K562 (cell line): ENCODE data around the gene MEIS2. TPM values are rescaled to one million over a fixed set of nuclear protein-coding genes. Genes with fewer than 3 reads are reported as not detected.

ENCODE experiments used
- ATAC-seq: fragments of 200-7000 bp; cut with Tn5 transposase; 3 replicates; pipeline ENCODE4 v1.9.1; 2020; ENCODE audit warnings: moderate library complexity
- BruUV-seq: library from RNA; stranded (reverse); fragments of 400-500 nt; replicated peaks from 2 replicates; lab custom pipeline; 2021; lab: Mats Ljungman, UMichigan
- CTCF ChIA-PET: fragments of 300-600 bp; formaldehyde crosslinking; extraction: SDS; loops from one replicate; lab custom pipeline; 2021; ENCODE audit warnings: low intra/inter-chr PET ratio; lab: Yijun Ruan, JAX
- POLR2A ChIA-PET: fragments of 300-600, 350-650 bp; sonication (Branson Sonifier 250); formaldehyde crosslinking; extraction: SDS; loops from one replicate; lab custom pipeline; 2021; ENCODE audit warnings: antibody characterized with exemption, inconsistent platforms; lab: Yijun Ruan, JAX
- DNase-seq, 4 experiments: peaks; one replicate each; pipeline versions ENCODE4 v3.0.0 to v3.0.0-alpha.2; 2011 to 2018; ENCODE audit warnings: low spot score in 3 of 4, mixed read lengths in 3 of 4; ENCODE audit errors: extremely low read depth in 1 of 4
- FAIRE-seq: peaks from 2 replicates; lab custom pipeline; 2011; peaks lifted over from hg19 to GRCh38; lab: Jason Lieb, UNC
- H2AFZ ChIP-seq: 2 replicates; pipeline ENCODE4 v1.6.0; 2011; ENCODE audit warnings: low read depth, low read length, control low read depth, inconsistent platforms
- H3K27ac ChIP-seq: fragments of 200-600 bp; 3 replicates; pipeline ENCODE4 v1.8.0; 2011; ENCODE audit warnings: low read depth, mild to moderate bottlenecking, control low read depth, inconsistent platforms, low read length, moderate library complexity, mixed read lengths; ENCODE audit errors: extremely low read depth
- H3K27me3 ChIP-seq, 2 experiments: fragments of 300-600 bp in 1 of 2; 2 replicates in 1 of 2; 3 replicates in 1 of 2; pipeline versions ENCODE4 v1.6.0 to v1.8.0; 2011; ENCODE audit warnings: inconsistent platforms in 2 of 2, low read length in 2 of 2, mild to moderate bottlenecking in 1 of 2, mixed read lengths in 1 of 2, moderate library complexity in 1 of 2; ENCODE audit not compliant: control insufficient read depth in 2 of 2, insufficient read depth in 2 of 2
- H3K36me3 ChIP-seq: fragments of 300-600 bp; 3 replicates; pipeline ENCODE4 v1.8.0; 2011; ENCODE audit warnings: mild to moderate bottlenecking, low read length, inconsistent platforms; ENCODE audit not compliant: control insufficient read depth, insufficient read depth
- H3K4me1 ChIP-seq, 2 experiments: fragments of 200-600 bp in 1 of 2; replicated peaks in 1 of 2; 2 replicates in 1 of 2; 3 replicates in 1 of 2; pipeline versions ENCODE4 v1.5.1 to v1.8.0; 2011; ENCODE audit warnings: inconsistent platforms in 2 of 2, low read length in 2 of 2, mild to moderate bottlenecking in 1 of 2, mixed read lengths in 1 of 2, moderate library complexity in 1 of 2; ENCODE audit not compliant: control insufficient read depth in 2 of 2, insufficient read depth in 2 of 2
- H3K4me2 ChIP-seq: 2 replicates; pipeline ENCODE4 v1.6.1; 2011; ENCODE audit warnings: low read length, control low read depth, inconsistent platforms, mixed read lengths; ENCODE audit not compliant: insufficient read depth
- H3K4me3 ChIP-seq: fragments of 200-600 bp; sonication (generic), shearing (Covaris generic); 2 replicates; pipeline ENCODE4 v1.5.1; 2016; ENCODE audit warnings: control low read depth, inconsistent platforms
- H3K79me2 ChIP-seq: fragments of 200-600 bp; 3 replicates; pipeline ENCODE4 v1.8.0; 2011; ENCODE audit warnings: low read length, inconsistent platforms; ENCODE audit not compliant: control insufficient read depth, insufficient read depth
- H3K9ac ChIP-seq, 2 experiments: 2 replicates each; pipeline versions ENCODE4 v1.6.0 to v1.6.1; 2011; ENCODE audit warnings: low read depth in 2 of 2, low read length in 2 of 2, control low read depth in 1 of 2, inconsistent platforms in 1 of 2, mild to moderate bottlenecking in 1 of 2, mixed read lengths in 1 of 2; ENCODE audit not compliant: insufficient read depth in 1 of 2
- H3K9me1 ChIP-seq: one replicate; pipeline ENCODE4 v1.6.0; 2011; ENCODE audit warnings: inconsistent platforms, mild to moderate bottlenecking, low read length, moderate library complexity; ENCODE audit not compliant: control insufficient read depth, insufficient read depth
- H3K9me3 ChIP-seq: replicated peaks from 2 replicates; pipeline ENCODE4 v1.5.1; 2011; ENCODE audit warnings: low read depth, low read length, inconsistent platforms; ENCODE audit not compliant: control insufficient read depth, insufficient read depth
- H4K20me1 ChIP-seq: replicated peaks from 2 replicates; pipeline ENCODE4 v1.6.1; 2011; ENCODE audit warnings: low read length, inconsistent platforms, mixed read lengths; ENCODE audit not compliant: control insufficient read depth, insufficient read depth
- CHD2 ChIP-seq: IDR thresholded peaks from 2 replicates; pipeline ENCODE4 v1.6.1; 2011; ENCODE audit warnings: low read depth, low read length
- ETV6 ChIP-seq, 3 experiments: fragments of 150-350 bp in 1 of 3; sonication (generic) in 1 of 3; formaldehyde crosslinking in 1 of 3; IDR thresholded peaks; 2 replicates each; pipeline versions ENCODE4 v1.6.1 to v1.8.0; 2014 to 2022; ENCODE audit warnings: borderline replicate concordance in 2 of 3, low read depth in 2 of 3, antibody characterized with exemption in 1 of 3, low read length in 1 of 3, mild to moderate bottlenecking in 1 of 3, missing genetic modification reagents in 1 of 3
- HCFC1 ChIP-seq: IDR thresholded peaks from 2 replicates; pipeline ENCODE4 v1.6.1; 2012; ENCODE audit warnings: low read depth, low read length, improper control_type of control experiment
- KLF10 ChIP-seq: fragments of 250-450 bp; sonication (Bioruptor Pico); IDR thresholded peaks from 2 replicates; pipeline ENCODE4 v1.6.1; 2021; ENCODE audit warnings: matching md5 sums
- MAFF ChIP-seq: IDR thresholded peaks from 2 replicates; pipeline ENCODE4 v1.6.1; 2012; ENCODE audit warnings: low read length, improper control_type of control experiment
- MAX ChIP-seq: sonication (generic); formaldehyde crosslinking; IDR thresholded peaks from 2 replicates; pipeline ENCODE4 v1.9.0; 2022; ENCODE audit warnings: mild to moderate bottlenecking, missing genetic modification reagents
- MBD2 ChIP-seq: sonication (generic); IDR thresholded peaks from 2 replicates; pipeline ENCODE4 v1.6.1; 2016; ENCODE audit warnings: low read depth, borderline replicate concordance
- SIRT6 ChIP-seq: IDR thresholded peaks from one replicate; pipeline ENCODE4 v1.6.1; 2012; ENCODE audit warnings: low read depth, mild to moderate bottlenecking, control low read depth, inconsistent platforms, low read length, moderate library complexity
- WHSC1 ChIP-seq: IDR thresholded peaks from one replicate; pipeline ENCODE4 v1.6.1; 2012; ENCODE audit warnings: low read length, control low read depth, inconsistent platforms
- ZNF133 ChIP-seq: fragments of 250-450 bp; sonication (Bioruptor Pico); IDR thresholded peaks from 2 replicates; pipeline ENCODE4 v1.4.0; 2020; ENCODE audit warnings: mild to moderate bottlenecking
- ZNF316 ChIP-seq: fragments of 450-650 bp; IDR thresholded peaks from 2 replicates; pipeline ENCODE4 v1.6.1; 2016
- ZNF639 ChIP-seq, 2 experiments: fragments of 200-800 bp in 1 of 2; sonication (Bioruptor generic) in 1 of 2; sonication (generic) in 1 of 2; formaldehyde crosslinking in 1 of 2; IDR thresholded peaks in 1 of 2; conservative IDR thresholded peaks in 1 of 2; 2 replicates each; pipeline versions ENCODE4 v1.5.0 to v1.6.1; 2016 to 2020; ENCODE audit warnings: missing compliant biosample characterization in 1 of 2, missing genetic modification characterization in 1 of 2, missing genetic modification reagents in 1 of 2
- ZSCAN29 ChIP-seq: fragments of 450-650 bp; IDR thresholded peaks from 2 replicates; pipeline ENCODE4 v1.6.1; 2017
- whole genome bisulfite sequencing: fragments of 100-300 bp; shearing (Covaris generic); methylation state at CpG from one replicate; pipeline ENCODE4 v1.1.6; 2016; ENCODE audit warnings: low coverage, mixed read lengths; ENCODE audit not compliant: insufficient coverage; ENCODE audit errors: missing lambda C conversion rate; 5-methylcytosine and 5-hydroxymethylcytosine counted together
- in situ Hi-C: fragments of 300-500 bp; cut with MboI; formaldehyde crosslinking; loops from 4 replicates; pipeline ENCODE4 v1.15.0; 2018; ENCODE audit warnings: inconsistent platforms, mixed read lengths
- intact Hi-C: fragments of 100-400 bp; cut with micrococcal nuclease; formaldehyde crosslinking; loops from 2 replicates; pipeline ENCODE4 v1.14.2; 2022
- polyA plus RNA-seq, 8 experiments: library from polyadenylated mRNA; depleted of rRNA in 4 of 8; stranded (reverse) in 5 of 8; unstranded in 3 of 8; fragments of >200 nt; fragmentation: Nextera tagmentation in 2 of 8; fragmentation: Illumina TruSeq in 1 of 8; extraction: Ambion mirVana in 2 of 8; extraction: Trizol in 1 of 8; gene quantifications; 2 replicates each; pipeline versions ENCODE4 v1.2.1 to v1.2.3, GENCODE V29; 2011 to 2014; ENCODE audit warnings: inconsistent platforms in 1 of 8, missing spikeins in 1 of 8
- total RNA-seq, 7 experiments: library from RNA; depleted of rRNA in 6 of 7; stranded (reverse); fragments of >200 nt in 6 of 7; fragmentation: Illumina TruSeq in 2 of 7; extraction: Trizol in 2 of 7; gene quantifications; 2 replicates each; pipeline versions ENCODE4 v1.2.1 to v1.2.3, GENCODE V29; 2011 to 2021; ENCODE audit warnings: low replicate concordance in 1 of 7
- TF ChIP-seq, protein P1 (sequence below): fragments of 450-650 bp; IDR thresholded peaks from 2 replicates; pipeline ENCODE4 v1.6.1; 2018; ENCODE audit not compliant: partially characterized antibody

Gene MEIS2
- total and polyA plus RNA-seq, 9 of the 15 experiments (the other 6 are each of a cell fraction or from before 2014, with no cell fraction given): 7.5 to 64.2 (median 22.3) TPM

GRCh38 chr15:37108381-37109167, 8.2 kb upstream of the MEIS2 start (continued):
- no peak for TF ChIP-seq MAFF
- no peak for TF ChIP-seq KLF10 (CRISPR knock-in tag)

DNA sequence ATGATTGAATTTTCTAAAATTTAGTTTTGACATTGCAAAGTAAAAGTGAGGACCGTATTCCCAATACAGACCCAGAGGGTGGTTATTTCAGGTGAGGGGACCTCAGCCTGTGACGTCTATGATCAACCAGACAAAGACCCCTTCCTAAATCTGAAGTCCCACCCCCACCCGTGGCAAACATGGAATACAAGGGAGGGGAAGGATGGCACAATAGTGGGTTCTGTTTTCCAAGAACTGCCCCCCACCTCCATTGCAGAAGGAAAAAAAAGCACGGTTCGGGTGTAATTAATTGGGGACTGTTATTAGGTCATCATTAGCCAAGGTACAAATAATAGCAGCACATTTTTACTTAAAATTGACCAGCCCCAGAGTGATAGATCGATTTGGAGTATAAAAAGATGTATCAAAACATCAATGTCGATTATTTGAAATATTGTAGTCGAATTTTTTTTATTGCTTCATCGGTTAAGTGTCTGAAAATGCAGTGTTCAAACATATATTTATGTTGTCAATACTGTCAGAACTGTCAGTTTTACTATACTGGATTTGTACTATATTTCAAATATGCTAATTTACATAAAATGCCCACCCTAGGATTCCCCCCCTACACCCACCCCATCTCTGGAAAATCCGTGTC, 7.5 kb upstream of the MEIS2 start:
- no TSS peak for BruUV-seq
- no peaks in the 10 kb centered on the region for H3K9me1 ChIP-seq
- no peak for FAIRE-seq
- CTCF ChIA-PET: no interaction called here
- peaks cover 7 to 20% of the 10 kb centered on the region in 2 experiments; a peak in 3 of 5 replicates for H3K4me1 ChIP-seq
- H3K4me3 ChIP-seq: no peak overlapping the region
- in situ Hi-C loops (loop anchor here (10.0 to 25.0 kb wide), 2 partner anchors 223 to 1571 kb away; partner anchors contain the start of gene DPH6), intact Hi-C loops (loop anchor here (5.0 to 10.0 kb wide), 2 partner anchors 163 to 606 kb away; no protein-coding TSS in a partner anchor)
- no peaks in the 10 kb centered on the region for H3K9me3 ChIP-seq
- WGBS: 67% methylated on average over 10 of the region's 10 CpGs
- POLR2A ChIA-PET: no interaction called here
- H3K79me2 ChIP-seq: peaks cover 2% of the 10 kb centered on the region; the same call in 1 of the 3 replicates
- no peaks in the 10 kb centered on the region for H3K36me3 ChIP-seq
- no peak overlapping the region for H3K9ac ChIP-seq
- H3K4me2 ChIP-seq: no peak overlapping the region
- H3K27me3 ChIP-seq: no peaks in the 10 kb centered on the region
- H4K20me1 ChIP-seq: no peaks in the 10 kb centered on the region
- H3K27ac ChIP-seq: no peak overlapping the region
- no peak for ATAC-seq
- no peak overlapping the region for H2AFZ ChIP-seq
- no peak for DNase-seq
- TF ChIP-seq CHD2: no peak
- no peak for TF ChIP-seq ZNF316
- no peak for TF ChIP-seq MAX (CRISPR knock-in tag)
- TF ChIP-seq ZNF639 (CRISPR knock-in tag; conservative IDR thresholded peaks at IDR 0.05 in 1 of 2, IDR thresholded peaks at IDR 0.05 in 1 of 2): no peak
- no peak for TF ChIP-seq MBD2
- TF ChIP-seq, protein P1, sequence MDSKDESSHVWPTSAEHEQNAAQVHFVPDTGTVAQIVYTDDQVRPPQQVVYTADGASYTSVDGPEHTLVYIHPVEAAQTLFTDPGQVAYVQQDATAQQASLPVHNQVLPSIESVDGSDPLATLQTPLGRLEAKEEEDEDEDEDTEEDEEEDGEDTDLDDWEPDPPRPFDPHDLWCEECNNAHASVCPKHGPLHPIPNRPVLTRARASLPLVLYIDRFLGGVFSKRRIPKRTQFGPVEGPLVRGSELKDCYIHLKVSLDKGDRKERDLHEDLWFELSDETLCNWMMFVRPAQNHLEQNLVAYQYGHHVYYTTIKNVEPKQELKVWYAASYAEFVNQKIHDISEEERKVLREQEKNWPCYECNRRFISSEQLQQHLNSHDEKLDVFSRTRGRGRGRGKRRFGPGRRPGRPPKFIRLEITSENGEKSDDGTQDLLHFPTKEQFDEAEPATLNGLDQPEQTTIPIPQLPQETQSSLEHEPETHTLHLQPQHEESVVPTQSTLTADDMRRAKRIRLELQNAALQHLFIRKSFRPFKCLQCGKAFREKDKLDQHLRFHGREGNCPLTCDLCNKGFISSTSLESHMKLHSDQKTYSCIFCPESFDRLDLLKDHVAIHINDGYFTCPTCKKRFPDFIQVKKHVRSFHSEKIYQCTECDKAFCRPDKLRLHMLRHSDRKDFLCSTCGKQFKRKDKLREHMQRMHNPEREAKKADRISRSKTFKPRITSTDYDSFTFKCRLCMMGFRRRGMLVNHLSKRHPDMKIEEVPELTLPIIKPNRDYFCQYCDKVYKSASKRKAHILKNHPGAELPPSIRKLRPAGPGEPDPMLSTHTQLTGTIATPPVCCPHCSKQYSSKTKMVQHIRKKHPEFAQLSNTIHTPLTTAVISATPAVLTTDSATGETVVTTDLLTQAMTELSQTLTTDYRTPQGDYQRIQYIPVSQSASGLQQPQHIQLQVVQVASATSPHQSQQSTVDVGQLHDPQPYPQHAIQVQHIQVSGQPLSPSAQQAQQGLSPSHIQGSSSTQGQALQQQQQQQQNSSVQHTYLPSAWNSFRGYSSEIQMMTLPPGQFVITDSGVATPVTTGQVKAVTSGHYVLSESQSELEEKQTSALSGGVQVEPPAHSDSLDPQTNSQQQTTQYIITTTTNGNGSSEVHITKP: no peak
- TF ChIP-seq WHSC1: no peak
- no peak for TF ChIP-seq SIRT6
- no peak for TF ChIP-seq HCFC1
- no peak for TF ChIP-seq ZSCAN29
- TF ChIP-seq ETV6 (IDR thresholded peaks at IDR 0.05; ENCODE audit: borderline replicate concordance in 1 of 2, low read depth in 2 of 2, low read length in 1 of 2): no peak
- no peak for TF ChIP-seq ETV6 (CRISPR knock-in tag; IDR thresholded peaks at IDR 0.05; ENCODE audit: borderline replicate concordance)
- TF ChIP-seq ZNF133 (CRISPR knock-in tag): no peak
